ENCODE results near the gene MCM7.

The MCM7 gene

GRCh38 chr7:100065452-100066186, 35.6 kb downstream of the MCM7 start:
- DNase-seq, result no peak

- no peak for DNase-seq
Observed at GRCh38 chr7:100064162-100064561, 37.0 kb downstream of the MCM7 start.

GRCh38 chr7:100063376-100063775, 37.8 kb downstream of the MCM7 start:
- no peak for DNase-seq

- DNase-seq, result no peak
Observed at GRCh38 chr7:100061518-100062193, 39.5 kb downstream of the MCM7 start.

GRCh38 chr7:100059251-100059739, 41.9 kb downstream of the MCM7 start:
- no peak for DNase-seq

- DNase-seq, result no peak
Observed at GRCh38 chr7:100057006-100057405, 44.2 kb downstream of the MCM7 start.

GRCh38 chr7:100053215-100053614, 48.0 kb downstream of the MCM7 start:
- DNase-seq, result peak; percentile 57 to 87

GRCh38 chr7:100051611-100052010, 49.6 kb downstream of the MCM7 start:
- DNase-seq, result no peak

GRCh38 chr7:100049441-100050291, 51.5 kb downstream of the MCM7 start, which contains the start of gene ZSCAN21:
TSS of gene ZSCAN21 (plus strand) at chr7:100049774. CDS start at chr7:100057007, 7,233 bp downstream.
- DNase-seq, result peak; percentile 57 to 82

- DNase-seq, result no peak
Observed at GRCh38 chr7:100048680-100049079, 52.5 kb downstream of the MCM7 start.

- no peak for DNase-seq
Observed at GRCh38 chr7:100044718-100045117, 56.5 kb downstream of the MCM7 start.

All from hippocampal formation (tissue), 2 donors.